AG09309 (cell line): ENCODE measurements around the gene GNAZ.

ENCODE experiments used
- DNase-seq: peaks from one replicate; pipeline ENCODE4 v3.0.0-alpha.2; 2010; ENCODE audit warnings: low read depth
- H3K4me3 ChIP-seq: 2 replicates; pipeline ENCODE4 v1.5.1; 2011; ENCODE audit warnings: mild to moderate bottlenecking, low read depth, low read length, moderate library complexity; ENCODE audit not compliant: control insufficient read depth
- CTCF ChIP-seq: IDR thresholded peaks from 2 replicates; pipeline ENCODE4 v1.5.1; 2011; ENCODE audit warnings: mild to moderate bottlenecking, low read depth, low read length, inconsistent platforms; ENCODE audit not compliant: insufficient read depth, control insufficient read depth; ENCODE audit errors: missing control alignments

Gene GNAZ

GRCh38 chr22:23061471-23062280, 8.6 kb upstream of the GNAZ start:
- no peak for DNase-seq
- no peak for TF ChIP-seq CTCF
- H3K4me3 ChIP-seq: no peak overlapping the region

GRCh38 chr22:23062616-23063538, 7.4 kb upstream of the GNAZ start:
- TF ChIP-seq CTCF: no peak
- DNase-seq: no peak
- H3K4me3 ChIP-seq: no peak overlapping the region

GRCh38 chr22:23063539-23064380, 6.6 kb upstream of the GNAZ start:
- no peak overlapping the region for H3K4me3 ChIP-seq
- TF ChIP-seq CTCF: no peak
- DNase-seq: no peak

GRCh38 chr22:23064381-23065068, 5.8 kb upstream of the GNAZ start:
- no peak for TF ChIP-seq CTCF
- no peak overlapping the region for H3K4me3 ChIP-seq
- no peak for DNase-seq

- H3K4me3 ChIP-seq: no peak overlapping the region
- no peak for TF ChIP-seq CTCF
- no peak for DNase-seq
Observed at GRCh38 chr22:23065069-23065451, 5.3 kb upstream of the GNAZ start.
